GM12878 (cell line): ENCODE measurements around the gene GALR3. TPM values are rescaled to one million over a fixed set of nuclear protein-coding genes. Genes with fewer than 3 reads are reported as not detected.

ENCODE experiments used
- ESRRA ChIP-seq: IDR thresholded peaks from 2 replicates; pipeline ENCODE4 v1.6.1; 2012; ENCODE audit warnings: mild to moderate bottlenecking, low read length, improper control_type of control experiment
- FOXM1 ChIP-seq: IDR thresholded peaks from 2 replicates; pipeline ENCODE4 v1.6.1; 2012; ENCODE audit warnings: low read depth, mild to moderate bottlenecking, inconsistent platforms, low read length, moderate library complexity
- IKZF1 ChIP-seq: fragments of 450-650 bp; conservative IDR thresholded peaks from 2 replicates; pipeline ENCODE4 v1.6.1; 2017; ENCODE audit warnings: antibody characterized with exemption, mild to moderate bottlenecking
- MEF2B ChIP-seq: fragments of 450-650 bp; IDR thresholded peaks from 2 replicates; pipeline ENCODE4 v1.6.1; 2018; ENCODE audit warnings: mild to moderate bottlenecking, moderate library complexity; ENCODE audit not compliant: partially characterized antibody, poor library complexity, severe bottlenecking
- MLLT1 ChIP-seq: fragments of 450-650 bp; IDR thresholded peaks from 2 replicates; pipeline ENCODE4 v1.6.1; 2016; ENCODE audit warnings: mild to moderate bottlenecking
- NKRF ChIP-seq: fragments of 450-650 bp; conservative IDR thresholded peaks from 2 replicates; pipeline ENCODE4 v1.6.1; 2017; ENCODE audit warnings: mild to moderate bottlenecking, moderate library complexity
- NR2C2 ChIP-seq: IDR thresholded peaks from 2 replicates; pipeline ENCODE4 v1.6.1; 2011; ENCODE audit warnings: borderline replicate concordance, low read depth; ENCODE audit not compliant: control insufficient read depth, insufficient read length
- NR2F1 ChIP-seq: fragments of 450-650 bp; conservative IDR thresholded peaks from 2 replicates; pipeline ENCODE4 v1.6.1; 2017; ENCODE audit warnings: mild to moderate bottlenecking
- NRF1 ChIP-seq: conservative IDR thresholded peaks from 2 replicates; pipeline ENCODE4 v1.6.1; 2011; ENCODE audit warnings: mild to moderate bottlenecking, low read depth, low read length, improper control_type of control experiment
- PRDM15 ChIP-seq: fragments of 450-650 bp; formaldehyde crosslinking; IDR thresholded peaks from 2 replicates; pipeline ENCODE4 v1.4.0; 2020; ENCODE audit warnings: mild to moderate bottlenecking, moderate library complexity
- RCOR1 ChIP-seq: conservative IDR thresholded peaks from 2 replicates; pipeline ENCODE4 v1.6.1; 2012; ENCODE audit warnings: low read depth, low read length, improper control_type of control experiment
- SP1 ChIP-seq: IDR thresholded peaks from one replicate; pipeline ENCODE4 v1.6.1; 2011; ENCODE audit warnings: low read depth, low read length
- SREBF1 ChIP-seq: IDR thresholded peaks from 2 replicates; pipeline ENCODE4 v1.6.1; 2012; ENCODE audit warnings: mild to moderate bottlenecking, low read length
- STAT1 ChIP-seq: fragments of 450-650 bp; conservative IDR thresholded peaks from 2 replicates; pipeline ENCODE4 v1.6.1; 2014; ENCODE audit warnings: antibody characterized with exemption, mild to moderate bottlenecking
- ZBTB4 ChIP-seq: fragments of 450-650 bp; formaldehyde crosslinking; IDR thresholded peaks from 2 replicates; pipeline ENCODE4 v1.4.0; 2022; ENCODE audit warnings: mild to moderate bottlenecking, moderate library complexity
- polyA plus RNA-seq, 11 experiments: library from polyadenylated mRNA; depleted of rRNA in 4 of 11; unstranded in 6 of 11; stranded (reverse) in 5 of 11; fragments of >200 nt; fragmentation: Nextera tagmentation in 4 of 11; fragmentation: Illumina TruSeq in 1 of 11; extraction: Ambion mirVana in 4 of 11; extraction: Trizol in 1 of 11; gene quantifications; 1 replicate in 1 of 11; 2 replicates in 10 of 11; pipeline versions ENCODE4 v1.2.1 to v1.2.3, GENCODE V29; 2011 to 2016; ENCODE audit warnings: inconsistent platforms in 2 of 11, missing spikeins in 2 of 11, low read depth in 1 of 11
- total RNA-seq, 4 experiments: library from RNA; depleted of rRNA in 3 of 4; stranded (reverse); fragments of >200 nt in 3 of 4; fragmentation: Illumina TruSeq in 1 of 4; extraction: Trizol in 1 of 4; gene quantifications; 2 replicates each; pipeline versions ENCODE4 v1.2.1 to v1.2.3, GENCODE V29; 2013 to 2021
- TF ChIP-seq, protein P1 (sequence below): IDR thresholded peaks from 2 replicates; pipeline ENCODE4 v1.6.1; 2012; ENCODE audit warnings: low read depth, low read length, improper control_type of control experiment

The GALR3 gene
- total and polyA plus RNA-seq, 10 of the 15 experiments (the other 5 are each of a cell fraction or from before 2014, with no cell fraction given), result not detected

DNA sequence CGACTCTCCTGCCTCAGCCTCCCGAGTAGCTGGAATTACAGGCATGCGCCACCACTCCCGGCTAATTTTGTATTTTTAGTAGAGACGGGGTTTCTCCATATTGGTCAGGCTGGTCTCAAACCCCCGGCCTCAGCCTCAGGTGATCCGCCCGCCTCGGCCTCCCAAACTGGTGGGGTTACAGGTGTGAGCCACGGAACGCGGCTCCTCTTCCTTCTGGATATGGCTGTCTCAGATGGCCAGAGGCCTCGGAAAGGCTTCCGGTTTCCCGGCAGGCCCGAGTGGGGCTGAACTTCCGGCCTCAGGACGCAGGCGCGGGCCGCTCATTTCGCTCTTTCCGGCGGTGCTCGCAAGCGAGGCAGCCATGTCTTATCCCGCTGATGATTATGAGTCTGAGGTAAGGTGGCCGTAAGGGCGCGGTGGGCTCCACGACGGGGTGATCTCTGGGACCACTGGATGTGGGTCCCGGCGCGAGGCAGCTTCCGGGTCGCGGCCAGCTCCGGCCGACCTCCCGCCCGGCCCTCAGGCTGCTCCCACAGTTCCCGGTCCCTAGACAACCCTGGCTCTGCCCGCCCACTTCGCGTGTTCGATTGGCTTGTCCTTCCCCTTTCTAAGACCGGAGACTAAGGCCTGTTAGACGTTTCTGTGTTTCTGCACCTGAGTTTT is 26.0 kb downstream of the GALR3 start, which contains the start of gene EIF3L (continued):
- TF ChIP-seq PRDM15, result no peak
- TF ChIP-seq NR2C2, result no peak
- TF ChIP-seq MLLT1, result no peak
- TF ChIP-seq SP1, result no peak
- TF ChIP-seq, protein P1, sequence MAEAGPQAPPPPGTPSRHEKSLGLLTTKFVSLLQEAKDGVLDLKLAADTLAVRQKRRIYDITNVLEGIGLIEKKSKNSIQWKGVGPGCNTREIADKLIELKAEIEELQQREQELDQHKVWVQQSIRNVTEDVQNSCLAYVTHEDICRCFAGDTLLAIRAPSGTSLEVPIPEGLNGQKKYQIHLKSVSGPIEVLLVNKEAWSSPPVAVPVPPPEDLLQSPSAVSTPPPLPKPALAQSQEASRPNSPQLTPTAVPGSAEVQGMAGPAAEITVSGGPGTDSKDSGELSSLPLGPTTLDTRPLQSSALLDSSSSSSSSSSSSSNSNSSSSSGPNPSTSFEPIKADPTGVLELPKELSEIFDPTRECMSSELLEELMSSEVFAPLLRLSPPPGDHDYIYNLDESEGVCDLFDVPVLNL, result no peak
- peak; percentile 75 for TF ChIP-seq NKRF
- no peak for TF ChIP-seq FOXM1
- TF ChIP-seq NR2F1, result no peak; the same call in 1 of the 2 replicates
- TF ChIP-seq MEF2B, result no peak
- TF ChIP-seq IKZF1, result peak; percentile 93
- TF ChIP-seq NRF1, result peak; percentile 80
- TF ChIP-seq ZBTB4 (CRISPR knock-in tag), result no peak
- TF ChIP-seq SREBF1, result no peak
- no peak for TF ChIP-seq STAT1
- no peak for TF ChIP-seq ESRRA
- no peak for TF ChIP-seq RCOR1
